Retina (tissue), 1 donor: ENCODE measurements around the gene DHCR24.

Experiments used
- DNase-seq: peaks from one replicate; pipeline ENCODE4 v3.0.0-alpha.2; 2016

Gene DHCR24

DNA sequence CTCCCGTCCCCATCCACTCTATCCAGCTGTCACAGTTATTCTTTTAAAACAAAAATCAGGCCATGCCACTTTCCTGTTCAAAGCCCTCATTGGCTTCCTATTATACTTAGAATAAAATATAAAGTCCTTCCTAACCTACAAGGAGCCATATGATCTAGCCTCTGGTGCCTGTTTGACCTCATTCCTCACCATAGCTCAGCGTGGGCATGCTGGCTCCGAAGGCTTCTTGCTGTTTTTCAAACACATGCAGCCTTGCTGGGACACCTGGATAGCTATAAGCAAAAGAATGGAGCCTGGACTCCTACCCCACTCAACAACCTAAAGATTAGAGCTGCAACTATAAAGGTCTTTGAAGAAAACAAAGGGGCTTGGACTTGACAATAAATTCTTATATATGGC lies 23.7 kb downstream of the DHCR24 start:
- no peak for DNase-seq

DNA sequence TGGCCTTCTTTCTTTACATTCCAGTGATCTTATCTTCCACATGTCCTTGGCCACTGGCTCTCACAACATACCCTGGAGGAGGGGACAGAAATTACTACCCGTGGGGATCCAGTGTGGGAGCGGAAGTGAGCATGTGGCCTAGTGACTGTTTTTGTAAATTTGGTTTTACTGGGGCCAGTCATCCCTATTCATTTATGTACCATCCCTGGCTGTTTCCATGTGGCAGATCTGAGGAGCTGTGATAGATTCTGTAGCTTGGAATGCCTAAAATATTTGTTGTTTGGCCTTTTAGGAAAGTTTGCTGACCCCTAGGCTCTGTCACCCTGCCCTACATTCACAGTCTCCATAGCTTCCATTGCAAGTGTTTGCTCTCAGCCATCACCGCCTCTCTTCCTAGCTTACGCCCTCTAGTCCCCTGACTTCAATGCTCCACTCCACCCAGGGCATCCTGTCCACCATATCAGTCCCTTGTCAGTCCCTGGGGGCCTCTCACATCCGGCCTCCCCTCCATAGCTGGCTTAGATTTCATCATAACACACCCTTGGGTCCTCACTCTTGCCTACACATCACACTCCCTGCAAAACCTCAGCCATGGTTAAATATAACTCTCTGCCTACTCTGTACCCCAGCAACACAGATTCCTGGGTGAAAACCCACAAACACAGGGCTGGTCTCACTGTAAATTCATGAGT lies 25.8 kb downstream of the DHCR24 start:
- DNase-seq, result no peak

DNA sequence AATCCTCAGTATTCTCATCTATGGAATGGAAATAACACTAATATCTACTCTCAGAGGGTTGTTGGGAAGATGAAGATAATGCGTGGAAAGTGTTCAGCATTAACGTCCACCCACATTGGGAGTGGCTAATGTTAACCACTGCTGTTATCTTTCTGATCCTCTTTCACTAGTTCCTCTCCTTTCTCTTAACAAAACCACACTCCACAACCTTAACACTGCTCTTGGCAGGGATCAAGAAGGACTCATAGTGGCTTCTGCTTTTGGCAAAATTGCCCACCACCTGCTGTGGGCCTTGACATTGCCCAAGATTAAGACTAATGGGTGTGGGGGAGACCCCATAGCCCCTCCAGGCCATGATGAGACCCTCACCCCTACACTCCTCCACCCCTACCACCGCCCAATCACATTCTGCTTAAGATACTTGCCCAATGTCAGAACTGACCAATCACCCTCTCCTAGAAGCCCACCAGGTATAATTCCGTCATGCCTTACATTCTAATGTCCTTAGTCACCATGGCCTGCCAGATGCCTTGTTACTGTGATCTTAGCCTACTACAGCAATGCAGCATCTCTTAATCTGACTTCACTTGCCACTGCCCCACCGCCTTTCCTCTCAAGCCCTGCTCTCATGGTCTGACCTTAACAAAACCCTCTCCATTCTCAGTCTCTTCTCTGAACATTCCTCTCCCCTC lies 27.1 kb downstream of the DHCR24 start:
- DNase-seq, result no peak

DNA sequence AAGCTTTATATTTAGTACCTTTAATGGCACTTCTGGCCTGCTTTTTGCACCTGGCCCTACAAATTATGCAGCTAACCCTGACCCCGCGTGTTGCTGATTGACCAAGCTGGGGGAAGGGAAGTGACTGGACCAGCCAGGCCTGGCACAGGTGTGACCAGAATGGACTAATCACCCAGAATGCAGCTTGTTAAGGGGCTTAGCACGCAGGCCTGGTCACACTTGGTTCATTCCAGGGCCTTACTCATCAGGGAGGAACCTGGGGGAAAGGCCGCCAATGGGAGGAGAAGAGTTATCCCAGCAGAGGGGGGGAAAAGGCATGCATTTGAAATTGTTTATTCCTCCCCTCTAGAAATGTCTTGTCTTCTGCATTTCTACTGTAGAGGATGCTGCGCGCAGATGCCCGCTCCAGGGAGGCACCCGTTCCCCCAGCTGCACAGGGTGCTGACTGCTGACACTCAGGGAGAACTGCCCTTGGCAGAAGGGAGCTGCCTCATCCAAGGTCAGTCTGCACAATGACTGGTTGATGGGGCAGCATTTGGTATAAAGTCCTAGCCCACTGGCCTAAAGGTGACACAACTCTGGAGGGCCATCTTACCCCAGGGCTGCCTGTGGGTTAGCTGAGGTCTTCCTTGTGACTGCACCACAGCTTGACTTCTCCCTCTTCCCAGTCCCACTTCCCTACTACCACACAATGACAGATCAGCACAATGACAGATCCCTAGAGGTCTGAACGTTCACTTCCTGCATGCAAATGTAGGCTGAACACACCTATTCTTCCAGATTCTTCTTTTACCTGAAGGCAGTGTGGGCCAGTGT lies 29.0 kb downstream of the DHCR24 start:
- DNase-seq, result no peak

DNA sequence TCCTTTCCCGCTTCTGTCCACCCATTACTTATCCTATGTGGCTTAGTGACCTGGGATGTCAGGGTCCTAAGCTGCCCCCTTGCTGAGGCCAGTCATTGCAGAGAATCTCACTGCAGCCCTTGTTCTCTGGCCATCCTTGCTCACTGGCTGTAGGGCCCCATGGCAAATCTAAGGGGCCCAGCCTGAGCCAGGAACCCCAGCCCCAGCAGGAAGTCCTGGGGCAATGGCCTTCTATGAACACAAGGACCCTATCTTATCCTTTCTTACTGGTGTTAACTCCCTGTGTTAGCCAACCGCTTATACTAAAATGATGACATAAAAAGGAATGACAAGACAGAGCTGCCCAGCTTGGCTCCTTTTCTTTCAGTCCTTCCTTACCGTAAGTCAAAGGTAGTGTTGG lies 29.9 kb downstream of the DHCR24 start:
- DNase-seq, result no peak

DNA sequence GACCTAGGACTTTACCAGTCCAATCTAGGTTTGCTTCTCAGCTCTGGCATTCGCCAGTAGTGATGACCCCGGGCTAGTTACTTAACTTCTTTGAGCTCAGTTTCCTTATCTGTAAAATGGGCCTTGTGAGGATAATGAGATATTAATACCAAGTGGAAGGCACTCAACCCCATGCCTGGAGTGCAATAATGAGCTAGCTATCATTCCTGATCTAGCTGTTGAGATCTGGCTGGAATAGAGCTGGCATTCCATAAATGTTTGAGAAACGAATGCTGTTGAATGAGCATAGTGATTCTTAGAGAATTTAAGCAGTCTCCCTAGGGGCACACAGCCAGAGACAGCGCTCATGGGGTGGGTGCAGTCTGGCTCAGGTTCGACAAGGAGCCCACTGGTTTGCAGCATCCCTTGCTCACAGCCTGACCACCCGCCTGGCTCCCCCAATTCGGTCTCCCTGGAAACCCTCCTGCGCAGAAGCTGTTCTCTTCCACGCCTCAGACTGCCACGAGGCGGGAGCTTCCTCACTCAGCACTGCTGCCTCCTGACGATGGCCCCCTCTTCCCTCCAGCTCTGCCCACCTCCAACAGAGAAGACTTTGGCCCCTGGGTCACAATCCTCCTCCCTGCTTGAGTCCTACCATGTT lies 32.5 kb downstream of the DHCR24 start:
- DNase-seq, result no peak

DNA sequence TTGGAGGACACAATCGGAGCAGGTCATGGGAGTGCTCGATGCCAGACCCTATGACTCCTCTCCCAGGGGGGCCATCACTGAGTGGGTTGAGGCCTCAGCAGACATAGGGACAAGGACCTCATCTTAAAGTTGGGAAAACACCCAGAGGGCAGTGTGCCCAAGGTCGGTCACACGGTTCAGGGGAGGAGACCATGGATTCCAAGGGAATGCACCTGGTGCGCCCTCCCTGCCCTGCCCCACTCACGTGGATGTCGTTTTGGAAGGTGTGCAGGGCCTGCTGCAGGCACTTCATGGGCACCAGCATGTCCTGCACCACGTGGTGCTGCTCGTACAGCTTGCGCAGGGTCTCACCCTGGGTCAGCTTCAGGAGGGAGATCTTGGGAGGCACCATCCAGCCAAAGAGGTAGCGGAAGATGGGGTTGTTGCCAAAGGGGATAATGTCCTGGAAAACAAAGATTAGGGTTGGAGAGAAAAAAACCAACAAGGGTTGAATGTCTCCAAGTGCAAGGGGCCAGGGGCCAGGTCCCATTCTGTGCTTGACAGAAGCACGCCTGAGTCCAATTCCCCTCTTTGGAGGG lies 33.1 kb downstream of the DHCR24 start:
- DNase-seq, result no peak

DNA sequence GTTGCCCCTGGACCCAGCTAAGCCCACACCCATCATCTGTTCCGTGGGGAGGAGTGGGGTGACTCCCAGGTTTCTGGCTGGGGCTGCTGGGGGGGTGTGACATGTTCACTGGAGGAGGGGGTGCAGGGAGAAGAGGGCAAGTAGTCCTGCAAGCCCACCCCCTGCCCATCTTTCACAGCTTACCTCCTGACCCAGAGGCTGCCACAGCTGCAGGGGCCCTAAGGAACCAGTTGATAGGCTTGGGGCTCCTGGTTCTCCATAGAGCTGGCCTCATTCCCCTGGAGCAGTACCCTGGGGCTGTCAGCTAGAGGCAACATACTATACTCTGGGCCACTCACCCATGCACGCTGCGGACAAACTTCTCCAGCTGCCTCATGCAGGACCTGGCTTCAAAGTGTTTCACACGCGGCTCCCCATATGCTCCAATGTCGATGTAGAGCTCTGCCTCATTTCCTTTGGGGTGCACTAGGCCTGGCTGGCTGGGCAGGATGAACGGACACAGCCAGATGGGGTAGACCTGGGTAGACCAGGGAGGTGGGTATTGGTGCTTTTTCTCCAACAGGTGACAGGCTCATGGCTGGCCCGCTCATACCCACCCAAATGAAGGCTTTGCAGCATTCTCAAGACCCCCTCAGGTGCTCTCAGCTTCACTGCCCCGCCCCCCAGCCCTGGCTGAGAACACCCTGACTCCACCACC lies 33.8 kb downstream of the DHCR24 start:
- no peak for DNase-seq

DNA sequence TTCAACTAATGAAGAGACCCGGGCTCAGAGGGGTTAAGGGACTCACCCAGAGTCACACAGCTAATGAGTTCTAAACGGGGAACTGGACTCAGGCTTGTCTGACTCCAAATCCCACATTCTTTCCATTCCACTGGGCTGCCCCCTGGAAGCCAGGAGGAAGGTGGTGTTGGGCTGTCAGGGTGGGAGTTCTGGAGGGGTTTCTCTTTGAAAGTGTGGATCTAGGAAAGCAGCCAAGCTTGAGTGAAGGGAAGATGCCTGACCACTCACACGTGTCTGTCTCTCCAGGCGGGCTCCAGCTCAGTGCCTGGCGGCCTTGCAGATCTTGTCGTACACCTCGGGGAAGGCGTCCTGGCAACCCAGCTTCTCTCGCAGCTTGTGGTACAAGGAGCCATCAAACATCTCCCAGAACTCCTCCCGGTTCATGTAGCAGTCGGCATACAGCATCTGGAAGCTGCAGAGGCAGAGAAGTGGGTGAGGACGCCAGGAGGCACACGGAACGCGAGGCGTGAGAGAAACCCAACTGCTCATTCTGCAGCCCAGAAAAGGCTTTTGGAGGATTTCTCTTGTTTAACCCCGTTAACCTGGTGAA lies 35.0 kb downstream of the DHCR24 start:
- DNase-seq, result no peak

DNA sequence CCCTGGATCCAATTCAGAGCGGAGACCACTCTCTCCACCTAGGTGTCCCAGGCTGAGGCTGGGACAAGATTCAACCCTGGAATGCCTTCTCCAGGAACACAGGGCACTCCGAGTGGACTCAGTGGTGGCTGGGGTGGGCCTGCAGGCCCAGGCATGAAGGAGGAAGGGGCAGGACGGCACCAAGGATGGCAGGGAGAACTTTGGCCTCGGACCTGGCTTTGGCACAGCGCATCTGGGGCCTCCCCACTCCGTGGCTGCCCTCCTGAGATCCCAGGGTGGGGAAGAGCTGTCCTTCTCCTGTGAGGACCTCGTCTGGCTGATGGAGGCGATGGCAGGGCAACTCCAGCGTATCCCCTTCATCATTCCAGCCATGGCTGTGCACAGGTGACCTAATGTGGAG lies 35.6 kb downstream of the DHCR24 start:
- DNase-seq, result no peak

DNA sequence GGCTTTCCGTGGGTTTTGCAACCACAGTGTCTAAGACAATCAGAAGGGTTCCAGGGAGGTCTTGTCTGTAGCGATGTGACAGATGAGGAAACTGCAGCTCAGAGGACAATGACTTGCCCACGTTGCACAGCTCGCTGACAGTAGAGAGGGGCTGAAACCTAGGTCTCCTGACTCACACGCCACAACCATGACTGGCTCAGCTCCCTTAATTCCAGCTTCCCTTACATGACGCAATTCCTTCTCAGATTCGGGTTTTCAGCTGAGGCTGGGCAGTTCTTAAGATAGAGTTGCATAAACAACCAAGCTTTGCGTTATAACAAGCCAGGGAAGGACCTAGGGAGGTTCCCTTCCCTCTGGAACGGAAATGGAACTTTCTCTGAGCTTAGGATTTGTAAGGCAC lies 36.3 kb downstream of the DHCR24 start:
- no peak for DNase-seq

DNA sequence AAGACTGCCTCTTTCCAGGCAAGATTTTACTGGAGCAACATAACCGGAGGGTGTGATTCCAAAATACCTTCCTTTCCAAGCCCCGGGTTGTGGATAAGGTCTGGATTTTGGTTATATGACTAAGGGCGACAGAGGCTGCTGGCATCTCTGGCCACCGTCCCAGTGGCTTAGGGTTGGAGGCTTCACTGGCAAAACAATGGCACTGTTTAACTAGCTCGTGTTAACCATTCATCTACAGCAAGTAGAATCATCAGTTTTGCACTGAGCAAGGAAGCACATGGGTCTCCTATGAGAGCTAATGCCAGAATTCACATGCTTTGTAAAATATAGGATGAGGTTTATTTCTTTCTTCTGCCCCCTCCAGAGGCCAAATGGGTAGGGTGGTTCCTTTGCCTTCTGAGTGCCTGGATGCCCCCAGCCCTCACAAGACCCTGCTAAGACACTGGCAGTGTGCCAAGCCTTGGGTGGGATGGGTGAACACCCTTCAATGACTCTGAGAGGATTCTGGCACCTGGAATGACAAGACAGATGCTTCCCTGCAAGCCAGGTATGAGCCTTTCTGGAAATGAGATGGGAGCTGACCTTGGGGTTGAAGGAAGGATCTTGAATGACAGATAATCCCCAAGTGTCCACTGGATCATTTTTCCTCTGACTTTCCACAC lies 36.8 kb downstream of the DHCR24 start:
- no peak for DNase-seq

DNA sequence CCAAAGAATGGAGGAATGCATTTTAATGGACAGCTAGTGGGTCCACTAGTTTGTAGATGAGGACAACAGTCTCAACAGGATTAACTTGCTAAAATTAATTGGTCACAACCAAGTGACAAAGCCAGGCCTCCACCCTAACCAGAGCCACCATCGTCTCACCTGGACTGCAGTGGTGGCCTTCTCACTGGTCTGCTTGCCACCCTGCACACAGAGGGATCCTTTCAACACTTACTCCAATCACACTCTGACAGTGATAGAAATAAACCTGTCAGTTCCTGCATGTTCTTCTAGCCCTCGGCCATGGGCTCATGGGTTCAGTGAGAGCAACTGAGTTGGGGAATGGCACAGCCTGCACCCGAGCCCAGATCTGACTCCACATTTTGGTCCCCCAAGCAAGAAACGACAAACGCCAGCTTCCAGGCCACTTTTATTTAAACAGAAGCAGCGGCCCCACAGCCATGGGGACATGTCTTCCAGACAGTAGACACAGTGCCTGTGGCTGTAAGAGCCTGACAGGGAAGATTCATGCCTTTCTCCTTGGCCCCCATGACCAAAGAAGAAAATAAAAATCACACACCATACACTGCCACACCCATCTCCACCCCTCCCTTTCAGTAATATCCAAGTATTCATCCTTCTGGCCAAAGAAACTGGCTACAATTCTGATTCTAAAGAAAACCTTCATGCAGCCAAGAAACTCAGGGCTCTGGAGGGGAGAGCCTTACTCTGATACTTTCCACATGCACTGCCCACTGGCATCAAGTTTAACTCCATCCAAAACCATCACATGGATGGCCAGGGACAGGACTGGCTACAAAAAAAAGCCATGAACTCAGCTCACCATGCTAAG lies 37.6 kb downstream of the DHCR24 start:
- no peak for DNase-seq

DNA sequence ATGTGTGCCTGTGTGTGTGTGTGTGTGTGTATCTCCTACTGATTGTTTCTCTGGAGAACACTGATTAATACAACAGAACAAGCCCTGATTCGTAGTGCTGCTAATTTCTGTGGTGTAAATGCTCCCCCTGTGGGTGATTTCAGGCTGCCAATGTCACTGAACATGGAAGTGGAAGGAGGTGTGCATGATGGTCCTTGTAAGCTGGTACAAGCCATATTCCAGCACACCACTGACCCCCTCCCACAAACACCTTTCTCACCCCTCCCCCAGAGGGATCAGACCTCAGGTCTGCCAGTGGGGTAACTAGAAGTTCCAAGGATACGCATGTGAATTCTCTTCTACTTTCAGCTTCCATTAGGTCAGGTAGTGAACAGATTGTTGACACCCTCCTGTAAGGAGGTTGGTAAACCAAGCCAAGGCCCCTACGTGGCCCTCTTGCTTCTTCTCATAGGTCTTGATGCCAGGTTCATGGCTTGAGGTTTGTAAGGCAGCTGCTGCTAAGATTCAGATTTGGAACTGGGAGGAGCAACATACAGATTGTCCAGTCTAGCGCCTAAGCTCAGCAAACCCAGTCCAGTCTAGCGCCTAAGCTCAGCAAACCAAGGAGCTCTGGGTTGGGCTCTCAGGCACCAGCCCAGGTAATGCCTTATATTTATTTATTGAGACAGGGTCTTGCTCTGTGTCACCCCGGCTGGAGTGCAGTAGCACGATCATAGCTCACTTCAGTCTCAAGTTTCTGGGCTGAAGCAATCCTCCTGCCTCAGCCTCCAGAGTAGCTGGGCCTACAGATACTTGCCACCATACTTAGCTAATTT lies 38.7 kb downstream of the DHCR24 start:
- no peak for DNase-seq

DNA sequence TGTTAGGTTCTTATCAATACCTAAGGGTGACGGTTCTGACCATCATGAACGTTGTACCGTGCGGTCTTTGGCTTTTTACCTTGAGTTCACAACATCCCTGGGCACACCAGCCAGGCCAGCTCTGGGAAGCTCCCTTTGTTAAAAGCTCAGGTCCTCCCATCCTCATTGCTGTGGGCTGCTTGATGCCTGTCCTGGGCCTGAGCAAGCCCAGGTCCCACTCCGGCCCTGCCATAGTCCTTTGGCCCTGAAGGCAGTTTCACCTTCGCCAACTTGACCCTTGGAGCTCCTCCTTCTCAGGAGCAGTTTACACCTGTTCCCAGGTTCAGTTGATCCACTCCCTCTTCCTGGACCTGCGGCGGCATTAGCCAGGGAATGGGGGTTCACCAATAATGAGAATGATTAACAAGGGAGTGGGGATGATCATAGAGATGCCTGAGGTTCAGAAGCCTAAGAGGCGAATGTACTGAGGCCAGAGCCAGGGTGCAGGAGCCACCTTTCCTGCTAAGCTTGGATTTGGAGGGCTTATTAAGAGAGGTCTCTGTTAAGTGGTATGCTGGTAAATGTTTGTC lies 40.2 kb downstream of the DHCR24 start:
- no peak for DNase-seq

DNA sequence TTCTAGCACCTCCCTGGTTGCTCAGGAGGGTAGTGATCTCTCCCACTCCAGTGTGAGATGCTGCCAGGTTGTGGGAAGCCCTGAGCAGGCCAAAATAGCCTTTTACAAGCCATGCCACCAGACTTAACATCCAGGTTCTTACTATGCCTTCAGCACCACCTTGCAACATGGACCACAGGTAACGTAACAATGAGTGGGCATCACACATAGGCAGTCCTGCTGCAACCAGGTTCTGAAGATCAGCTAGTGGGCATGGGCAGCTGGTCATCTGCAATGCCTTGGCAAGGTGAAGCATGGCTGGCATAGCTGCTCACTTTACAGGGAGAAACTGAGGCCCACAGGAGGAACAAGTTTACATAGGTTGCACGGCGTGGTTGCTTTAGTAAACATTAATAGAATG lies 40.7 kb downstream of the DHCR24 start:
- DNase-seq, result no peak

DNA sequence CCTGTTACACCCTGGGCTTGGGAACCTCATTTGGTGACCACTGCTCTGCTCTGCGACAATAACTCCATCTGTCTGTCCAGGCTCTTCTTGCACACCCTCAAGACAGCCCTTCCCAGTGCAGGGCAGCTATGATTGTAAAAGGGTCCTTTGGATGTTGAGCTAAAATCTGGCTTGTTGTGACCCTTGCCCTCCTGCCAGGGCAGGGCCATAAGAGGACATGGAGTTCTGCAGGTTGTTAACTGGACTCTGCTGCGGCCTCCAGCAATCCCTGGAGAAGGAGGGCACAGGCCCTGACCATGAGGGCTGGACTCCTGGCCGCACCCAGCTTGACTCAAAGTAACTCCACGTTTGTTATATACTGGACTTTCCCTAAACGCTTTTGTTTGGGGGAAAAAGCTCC lies 41.2 kb downstream of the DHCR24 start:
- DNase-seq, result no peak

DNA sequence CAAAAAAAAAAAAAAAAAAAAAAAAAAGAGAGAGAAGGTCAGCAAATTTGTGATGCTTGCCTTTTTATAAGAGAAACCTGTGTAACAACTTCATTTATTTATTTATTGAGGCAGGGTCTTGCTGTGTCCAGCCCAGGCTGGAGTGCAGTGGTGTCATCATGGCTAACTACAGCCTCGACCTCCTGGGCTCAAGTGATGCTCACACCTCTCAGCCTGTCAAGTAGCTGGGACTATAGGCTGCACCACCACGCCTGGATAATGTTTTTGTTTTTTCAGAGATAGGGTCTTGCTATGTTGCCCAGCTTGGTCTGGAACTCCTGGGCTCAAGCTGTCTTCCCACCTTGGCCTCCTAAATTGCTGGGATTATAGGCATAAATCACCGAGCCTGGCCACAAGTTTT lies 42.4 kb downstream of the DHCR24 start:
- DNase-seq, result no peak

DNA sequence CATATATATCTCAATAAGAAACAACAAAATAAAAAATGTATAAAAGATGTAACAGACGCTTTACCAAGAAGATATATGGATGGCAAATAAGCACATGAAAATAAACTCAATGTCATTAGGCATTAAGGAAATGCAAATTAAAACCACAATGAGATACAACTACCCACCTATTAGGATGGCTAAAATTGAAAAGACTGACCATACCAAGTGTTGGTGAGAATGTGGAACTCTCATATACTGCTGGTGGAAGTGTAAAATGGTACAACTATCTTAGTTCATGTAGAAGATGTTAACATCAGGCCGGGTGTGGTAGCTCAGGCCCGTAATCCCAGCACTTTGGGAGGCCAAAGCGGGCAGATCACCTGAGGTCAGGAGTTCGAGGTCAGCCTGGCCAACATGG lies 43.5 kb downstream of the DHCR24 start:
- no peak for DNase-seq
